GM21367 (cell line): Measurements from ENCODE around the gene TRUB1.
A peak's percentile ranks its signal among the peaks of the same experiment; 100 is the strongest.

Experiments
- ATAC-seq: cut with Tn5 transposase; IDR thresholded peaks from one replicate; pipeline ENCODE4 v1.9.1; 2021; ENCODE audit not compliant: unreplicated experiment

Gene TRUB1

GRCh38 chr10:114974625-114975024, 36.6 kb downstream of the TRUB1 start:
- no peak for ATAC-seq

GRCh38 chr10:114975091-114975490, 37.1 kb downstream of the TRUB1 start:
- no peak for ATAC-seq

GRCh38 chr10:114982989-114983388, 45.0 kb downstream of the TRUB1 start:
- ATAC-seq = no peak

DNA sequence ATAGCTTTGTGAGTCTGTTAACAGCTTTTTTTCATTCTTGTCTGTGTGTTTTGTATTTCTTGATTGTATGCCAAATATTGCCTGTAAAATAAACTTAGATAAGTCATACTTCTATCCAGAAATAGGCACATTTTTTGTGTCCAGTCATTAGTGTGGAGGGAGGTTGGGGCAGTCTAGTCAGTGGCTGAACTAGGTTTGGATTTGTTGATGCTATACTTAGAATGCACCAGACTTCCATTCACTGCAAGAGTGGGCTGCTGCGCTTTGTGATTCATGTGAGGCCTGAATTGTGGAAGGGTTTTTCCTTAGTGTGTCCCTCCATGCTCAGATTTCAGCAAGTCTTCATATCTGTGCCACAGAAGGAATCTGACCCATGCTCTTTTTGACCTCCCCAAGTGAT, 50.0 kb downstream of the TRUB1 start:
- no peak for ATAC-seq

DNA sequence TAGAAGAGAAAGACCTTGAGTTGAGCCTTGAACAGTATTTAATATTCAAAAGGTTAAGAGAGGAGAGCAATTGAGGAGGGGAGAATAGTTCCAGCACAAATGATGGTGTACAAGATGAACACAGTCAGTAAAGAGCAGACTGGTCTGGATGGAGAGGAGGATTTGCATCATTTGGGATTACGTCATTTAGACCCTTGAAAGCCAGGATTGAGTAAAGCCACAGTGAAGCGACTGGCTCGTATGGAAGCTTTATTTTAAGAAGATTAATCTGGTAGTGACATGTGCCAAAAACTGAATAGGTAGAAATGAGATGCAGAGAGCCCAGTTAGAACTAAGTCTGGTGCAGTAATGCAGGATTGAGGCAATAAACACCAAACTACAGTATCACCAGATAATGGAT, 52.6 kb downstream of the TRUB1 start:
- ATAC-seq = no peak

GRCh38 chr10:114990991-114991390, 53.0 kb downstream of the TRUB1 start:
- ATAC-seq = no peak

DNA sequence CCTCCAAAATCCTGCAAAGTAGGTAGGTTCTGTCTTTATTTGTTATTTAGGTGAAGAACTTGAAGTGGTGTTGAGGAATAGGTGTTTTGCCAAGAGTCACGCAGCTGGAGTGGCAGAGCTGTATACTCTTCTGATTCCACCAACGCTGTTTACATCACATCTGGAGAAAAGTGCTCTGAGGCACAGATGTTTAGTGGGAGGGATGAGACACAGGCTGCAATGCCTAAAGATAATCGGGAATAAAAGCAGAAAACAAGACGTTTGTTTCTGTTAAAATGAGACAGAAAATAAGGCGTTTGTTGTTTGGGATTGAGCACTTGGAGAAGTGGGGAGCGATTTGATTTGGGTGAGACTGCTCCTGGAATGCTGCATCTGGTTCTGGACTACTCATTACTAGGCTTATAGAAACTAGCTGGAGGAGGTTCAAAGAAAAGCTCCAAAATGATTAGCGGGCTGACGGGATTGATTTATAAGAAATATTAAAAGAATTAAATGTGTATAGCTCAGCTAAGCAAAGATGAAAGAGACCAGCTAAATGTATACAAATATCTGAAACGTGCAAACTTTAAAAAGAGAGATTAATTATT, 54.3 kb downstream of the TRUB1 start:
- ATAC-seq = no peak

GRCh38 chr10:114995468-114996247, 57.7 kb downstream of the TRUB1 start:
- no peak for ATAC-seq

GRCh38 chr10:114996542-114996941, 58.5 kb downstream of the TRUB1 start:
- no peak for ATAC-seq

GRCh38 chr10:114998993-114999392, 61.0 kb downstream of the TRUB1 start:
- no peak for ATAC-seq

GRCh38 chr10:115001506-115002381, 63.7 kb downstream of the TRUB1 start:
- peak; percentile 66 for ATAC-seq

- ATAC-seq = no peak
Measured at GRCh38 chr10:115003396-115003795, 65.4 kb downstream of the TRUB1 start.

- ATAC-seq = no peak
Measured at GRCh38 chr10:115004236-115004862, 66.4 kb downstream of the TRUB1 start.

GRCh38 chr10:115005771-115006170, 67.8 kb downstream of the TRUB1 start:
- no peak for ATAC-seq

GRCh38 chr10:115018185-115018931, 80.4 kb downstream of the TRUB1 start:
- no peak for ATAC-seq

- no peak for ATAC-seq
Measured at GRCh38 chr10:115020449-115020848, 82.5 kb downstream of the TRUB1 start.

DNA sequence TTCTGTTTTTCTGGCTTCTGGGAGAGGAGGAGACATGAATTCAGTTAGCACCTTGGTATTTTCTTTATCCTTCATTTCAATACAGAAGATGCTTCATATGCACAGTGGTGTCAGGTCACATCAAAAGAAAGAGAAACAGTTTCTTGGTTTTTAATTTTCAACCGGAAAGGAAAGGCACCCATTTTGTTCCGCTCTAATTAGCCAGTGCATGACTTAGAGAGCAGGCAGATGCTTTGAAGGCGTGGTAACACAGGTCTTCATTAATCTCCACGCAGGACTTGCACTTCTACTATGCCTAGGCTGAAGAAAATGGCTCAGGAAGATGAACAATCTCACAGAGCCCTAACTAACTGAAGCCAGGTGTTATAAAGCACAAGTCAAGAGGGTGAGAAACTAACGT, 84.7 kb downstream of the TRUB1 start:
- no peak for ATAC-seq

- no peak for ATAC-seq
Measured at GRCh38 chr10:115023715-115024114, 85.7 kb downstream of the TRUB1 start.

DNA sequence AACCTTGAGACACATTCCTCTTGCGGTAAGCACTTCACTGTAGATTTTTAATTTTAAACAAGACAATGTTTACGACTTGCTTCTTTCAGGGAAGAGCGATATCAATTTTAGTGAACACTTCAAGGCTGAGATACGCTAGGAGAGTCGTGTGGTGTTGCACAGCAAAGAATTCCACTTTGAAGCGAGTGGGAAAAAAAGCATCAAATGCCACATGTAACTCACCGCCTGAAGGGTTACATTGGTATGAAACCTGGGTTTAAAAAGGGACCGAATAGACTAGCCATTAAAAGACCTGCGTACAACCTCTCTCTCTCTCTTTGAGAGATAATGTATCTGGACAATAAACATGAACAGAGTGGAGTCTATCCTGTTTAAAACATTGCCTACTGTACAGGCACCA, 86.4 kb downstream of the TRUB1 start:
- no peak for ATAC-seq

GRCh38 chr10:115026056-115026745, 88.2 kb downstream of the TRUB1 start:
- no peak for ATAC-seq
